GM18870 (cell line): ENCODE results near the gene ARID3B.

Source experiments
- ATAC-seq: cut with Tn5 transposase; IDR thresholded peaks from one replicate; pipeline ENCODE4 v1.9.1; 2021; ENCODE audit warnings: moderate library complexity; ENCODE audit not compliant: unreplicated experiment

ARID3B gene

DNA sequence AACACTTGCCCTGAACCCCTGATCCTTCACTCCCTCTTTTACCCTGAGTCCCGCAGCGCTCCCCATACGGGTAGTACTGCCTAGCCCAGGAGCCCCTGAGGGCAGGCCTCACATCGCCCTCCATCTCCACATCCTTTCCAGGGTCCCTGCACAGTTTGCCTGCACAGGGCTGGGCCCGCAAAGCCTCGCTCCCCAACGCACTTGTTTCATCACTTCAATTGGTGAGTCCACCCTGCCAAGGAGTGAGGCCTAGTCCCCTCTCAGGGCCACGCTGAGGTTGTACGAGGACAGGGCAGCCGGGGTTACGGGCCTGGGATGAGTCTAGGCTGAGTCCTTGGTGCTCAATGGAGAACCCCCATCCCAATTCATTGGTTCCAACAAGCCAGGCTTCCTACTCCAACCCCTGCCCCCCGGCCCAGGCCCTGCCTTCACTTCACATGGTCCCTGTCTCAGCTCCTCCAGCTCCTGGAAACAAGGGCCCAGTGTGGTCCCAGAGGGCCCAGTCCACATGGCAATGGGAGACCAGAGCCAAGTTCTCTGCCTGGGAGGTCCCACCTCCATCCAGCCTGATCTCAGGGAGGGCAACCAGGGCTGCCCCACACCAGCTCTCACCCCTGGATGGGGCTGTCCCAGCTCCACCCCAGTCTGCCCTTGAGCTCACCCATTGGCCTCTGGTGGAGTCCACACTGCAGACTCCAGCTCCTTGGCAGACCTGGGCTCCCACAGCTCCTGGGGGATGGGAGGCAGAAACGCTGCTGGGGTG, 62.2 kb downstream of the ARID3B start:
- no peak for ATAC-seq

DNA sequence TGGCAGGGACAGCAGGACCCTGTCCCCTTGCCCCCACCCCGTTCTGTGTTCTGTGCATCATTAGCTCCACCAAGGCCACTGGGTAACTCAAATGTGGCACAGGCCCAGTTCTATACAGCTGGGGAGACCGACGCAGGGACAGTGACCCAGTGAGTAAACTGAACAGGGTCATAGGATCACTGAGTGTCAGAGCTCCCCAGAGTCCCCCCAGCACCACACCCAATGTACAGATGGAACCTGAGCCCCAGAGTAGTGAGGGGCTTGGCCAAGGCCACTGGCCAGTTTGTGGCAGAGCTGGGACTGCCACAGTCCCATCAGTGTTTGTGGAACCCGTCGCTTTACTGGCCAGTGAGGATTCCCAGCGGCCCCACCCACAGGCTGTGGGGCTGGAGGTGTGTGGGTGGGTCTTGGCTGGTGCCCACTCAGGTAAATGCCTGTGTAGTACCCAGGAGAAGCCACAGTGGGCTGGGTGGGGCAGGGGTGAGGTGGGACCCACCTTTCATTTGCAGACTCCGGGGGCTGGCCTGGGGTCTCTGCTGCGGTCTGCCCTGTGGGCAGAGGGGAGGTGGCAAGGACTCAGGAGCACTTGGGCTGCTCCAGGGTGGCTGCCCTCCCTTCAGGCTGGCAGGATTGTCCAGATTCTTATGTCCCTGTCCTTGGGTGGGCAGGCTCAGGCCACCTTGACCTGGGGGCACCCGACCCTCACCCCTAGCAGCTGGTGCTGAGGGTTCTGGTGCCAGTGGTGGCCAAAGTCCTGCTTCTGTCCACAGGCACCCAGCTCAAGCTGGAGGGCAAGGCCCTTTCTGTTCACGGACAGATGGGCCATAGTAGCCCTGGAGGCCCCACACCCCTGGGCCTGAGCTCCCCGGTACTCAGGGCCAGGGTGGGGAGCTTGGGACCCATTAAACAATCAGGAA, 63.0 kb downstream of the ARID3B start:
- no peak for ATAC-seq

DNA sequence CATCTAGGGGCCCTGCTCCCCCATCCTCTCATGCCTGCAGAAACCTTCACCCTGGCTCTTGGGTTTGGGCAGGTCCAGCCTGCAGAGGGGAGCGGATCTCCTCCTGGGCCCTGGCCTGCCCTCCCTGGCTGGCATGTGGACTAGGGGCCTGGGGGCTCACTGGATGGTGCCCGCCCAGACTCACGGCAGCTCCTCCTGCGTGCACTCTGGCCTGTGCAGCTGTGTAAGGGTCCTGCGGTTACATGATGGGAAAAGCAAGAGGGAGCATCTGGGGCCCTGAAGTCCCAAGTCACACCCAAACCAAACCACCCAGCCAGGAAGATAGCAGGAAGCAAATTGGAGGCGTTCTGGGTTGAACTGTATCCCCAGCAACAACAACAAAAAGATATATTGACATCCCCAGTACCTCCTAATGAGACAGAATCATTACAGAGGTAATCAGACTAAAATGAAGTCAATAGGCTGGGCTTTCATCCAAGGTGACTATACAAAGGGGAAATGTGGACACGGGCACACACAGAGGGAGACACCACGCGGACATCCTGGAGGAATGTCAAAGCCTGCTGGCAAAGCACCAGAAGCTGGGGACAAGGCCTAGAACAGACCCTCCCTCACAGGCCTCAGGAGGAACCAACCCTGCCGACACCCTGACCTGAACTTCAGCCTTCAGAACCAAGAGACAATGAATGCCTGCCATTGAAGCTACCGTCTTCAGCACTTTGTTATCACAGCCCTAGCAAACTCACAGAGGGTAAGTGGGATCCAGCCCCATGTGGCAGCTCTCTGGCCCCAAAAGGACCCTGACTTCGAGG, 64.2 kb downstream of the ARID3B start:
- no peak for ATAC-seq

DNA sequence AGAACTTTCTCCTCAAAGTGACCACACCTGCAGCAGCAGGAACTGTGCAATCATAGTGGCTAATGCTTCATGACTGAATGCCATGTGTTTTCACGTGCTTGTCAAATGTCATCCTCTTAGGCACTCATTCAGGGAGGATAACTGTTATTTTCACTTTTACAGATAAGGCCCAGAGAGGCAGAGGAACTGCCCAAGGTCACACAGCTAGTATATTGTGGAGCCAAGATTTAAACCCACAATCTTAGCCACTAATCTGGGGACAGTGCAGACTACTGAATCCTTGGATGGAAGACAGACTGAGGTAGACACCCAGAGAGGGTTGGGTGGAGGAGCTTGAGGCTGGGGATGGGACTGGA, 64.8 kb downstream of the ARID3B start:
- ATAC-seq: no peak

DNA sequence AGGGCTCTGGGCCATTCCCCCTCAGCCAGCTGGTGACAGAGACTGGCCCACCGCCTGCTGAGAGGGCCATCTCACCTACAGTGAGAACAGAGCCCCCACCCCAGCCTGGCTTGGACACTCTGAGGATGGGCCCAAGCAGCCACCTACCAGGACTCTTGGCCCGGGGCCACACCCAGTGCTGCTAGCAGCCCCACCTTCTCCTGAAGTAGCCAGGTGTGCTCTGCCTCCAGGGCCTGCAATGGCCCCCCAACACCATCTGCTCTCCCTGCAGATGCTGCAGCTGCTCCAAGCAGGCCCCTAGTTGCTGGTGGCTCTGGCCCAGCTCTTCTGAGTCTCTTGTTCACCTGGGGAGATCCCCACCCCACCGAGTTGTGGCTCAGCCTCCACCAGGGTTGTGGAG, 67.8 kb downstream of the ARID3B start:
- no peak for ATAC-seq

DNA sequence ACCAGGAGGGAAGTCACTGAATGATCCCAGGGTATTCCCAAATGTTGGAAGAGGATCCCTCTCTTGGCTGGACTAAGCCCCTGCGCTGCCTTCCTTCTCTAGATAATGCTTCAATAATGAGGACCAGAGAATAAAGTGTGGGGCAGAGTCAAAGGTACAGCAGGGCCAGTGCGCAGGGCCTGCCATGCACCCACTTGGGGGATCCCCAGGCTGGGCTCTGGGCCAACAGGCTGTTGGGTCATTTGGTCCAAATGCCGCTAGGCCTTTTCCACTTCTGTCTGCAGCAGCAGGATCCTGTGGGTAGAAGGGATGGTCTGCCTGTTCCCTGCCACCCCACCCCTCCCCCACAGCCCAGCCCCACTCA, 68.9 kb downstream of the ARID3B start:
- ATAC-seq: no peak

DNA sequence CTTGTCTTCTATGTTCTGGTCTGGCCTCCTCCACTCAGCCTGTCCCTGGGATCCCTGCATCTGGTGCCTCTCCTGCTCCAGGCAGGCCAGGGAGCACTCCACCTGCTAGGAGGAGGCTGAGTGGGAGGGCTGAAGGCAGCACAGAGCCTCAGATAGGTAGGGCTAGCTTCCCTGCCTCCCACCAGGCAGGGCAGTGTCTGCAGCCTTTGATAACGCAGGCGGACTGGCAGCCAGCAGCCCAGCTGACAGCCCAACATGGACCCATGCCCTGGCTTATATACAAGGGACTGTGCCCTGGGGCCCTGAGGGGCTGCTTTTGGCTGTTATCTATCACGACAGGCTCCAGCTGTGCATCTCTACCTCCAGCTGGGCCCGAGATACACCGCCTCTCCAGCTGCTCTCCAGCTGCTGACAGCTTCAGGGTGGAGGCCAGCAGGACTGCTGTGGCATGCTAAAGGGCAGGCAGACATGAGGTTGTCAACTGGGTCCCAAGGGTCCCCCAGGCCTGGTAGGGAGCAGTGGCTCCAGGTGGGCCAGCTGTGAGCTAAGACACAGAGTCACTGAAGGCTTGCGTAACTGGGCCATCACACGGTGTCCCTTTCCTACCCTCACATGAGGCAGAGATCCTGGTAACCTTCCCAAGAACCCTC, 69.4 kb downstream of the ARID3B start:
- ATAC-seq: no peak

DNA sequence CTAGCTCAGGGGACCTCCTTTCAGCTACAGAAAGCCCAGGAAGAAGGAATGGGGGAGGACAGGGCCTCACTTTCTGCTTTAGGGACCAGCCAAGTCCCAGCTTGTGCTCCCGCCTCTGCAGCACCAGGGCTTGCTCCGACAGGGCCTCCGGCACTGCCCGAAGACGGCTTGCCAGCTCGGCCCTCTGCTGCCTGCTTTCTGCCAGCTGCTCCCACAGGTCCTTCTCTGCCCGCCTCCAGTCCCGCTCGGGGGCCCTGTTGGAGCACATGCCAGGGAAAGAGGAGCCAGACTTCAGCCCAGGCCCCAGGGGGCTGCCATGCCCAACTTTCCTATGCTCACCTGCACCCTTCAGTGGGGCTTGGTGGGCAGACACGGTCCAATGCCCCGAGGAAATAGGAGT, 70.3 kb downstream of the ARID3B start:
- ATAC-seq: no peak

DNA sequence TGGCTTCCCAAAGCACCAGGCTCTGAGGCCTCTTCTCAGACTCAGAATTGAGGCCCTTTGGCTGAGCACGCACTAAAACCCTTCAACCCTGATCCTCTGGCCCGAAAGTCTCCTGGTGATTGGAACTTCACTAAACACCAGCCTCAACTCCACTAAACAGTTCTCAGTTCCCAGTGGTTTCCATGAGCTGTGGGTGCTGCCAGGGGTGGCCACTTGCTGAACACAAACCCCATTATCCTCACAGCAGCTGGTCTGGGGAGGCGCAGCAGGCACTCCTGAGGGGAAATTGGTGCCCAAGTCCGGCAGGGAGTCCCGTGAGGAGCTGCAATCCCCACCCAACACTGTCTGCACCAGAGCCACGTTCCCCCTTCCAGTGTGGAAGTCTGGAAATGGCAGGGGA, 70.8 kb downstream of the ARID3B start:
- no peak for ATAC-seq

DNA sequence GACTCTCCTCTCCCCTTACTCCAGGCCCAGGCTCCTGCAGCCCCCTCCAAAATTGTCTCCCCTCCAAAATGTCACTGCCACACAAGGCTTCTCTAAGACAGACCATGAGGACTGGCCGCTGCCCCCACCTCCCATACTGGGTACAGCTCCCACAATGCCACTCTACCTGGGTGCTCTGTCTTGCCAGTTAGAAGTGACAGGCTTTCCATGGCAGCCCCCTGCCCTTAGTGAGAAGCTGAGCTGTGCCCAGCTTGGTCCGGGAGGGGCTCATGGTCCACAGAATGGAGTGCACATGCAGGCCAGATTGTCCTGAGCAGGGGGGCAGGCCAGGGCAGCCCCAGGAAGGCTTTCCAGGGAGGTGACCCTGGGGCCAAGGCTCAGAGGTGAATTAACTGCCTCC, 71.7 kb downstream of the ARID3B start:
- no peak for ATAC-seq

DNA sequence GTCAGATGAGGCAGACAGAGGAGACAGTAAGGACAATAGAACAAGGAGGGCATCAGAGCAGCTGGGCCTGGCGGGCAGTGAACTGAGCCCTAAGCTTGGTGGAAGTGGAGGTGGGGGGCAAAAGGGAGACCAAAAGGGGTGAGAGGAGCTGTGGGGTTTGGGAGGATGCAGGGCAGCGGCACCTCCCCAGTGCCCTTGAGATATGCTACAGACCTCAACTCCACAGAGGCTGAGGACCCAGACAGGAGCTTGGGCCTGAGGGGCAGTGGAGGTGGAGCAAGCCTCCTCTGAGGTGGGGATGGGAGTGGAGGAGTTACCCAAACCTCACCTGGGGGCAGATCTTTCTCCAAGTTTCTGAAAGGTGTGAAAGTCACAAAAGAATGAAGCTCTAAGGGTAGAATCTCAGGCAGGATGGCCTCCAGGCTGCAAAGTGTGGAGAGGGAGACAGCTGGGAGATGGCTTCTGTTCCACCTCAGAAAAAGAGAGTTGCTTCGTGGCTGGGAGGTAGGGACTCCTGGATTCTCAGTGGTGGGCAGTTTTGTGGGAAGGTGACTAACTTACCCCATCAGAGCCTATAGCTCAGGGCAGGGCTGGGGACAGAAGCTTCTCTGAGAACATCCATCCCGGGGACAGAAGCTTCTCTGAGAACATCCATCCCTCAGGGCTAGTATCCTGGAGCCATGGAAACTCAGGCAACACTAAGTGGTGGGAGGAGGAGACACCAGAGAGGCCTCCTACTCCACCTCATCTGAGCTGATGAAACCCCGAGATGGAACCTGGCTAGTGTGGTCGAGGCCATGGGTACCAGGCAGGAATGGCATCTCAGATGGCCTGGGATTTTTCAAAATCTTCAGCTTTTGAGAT, 72.3 kb downstream of the ARID3B start:
- ATAC-seq: no peak

DNA sequence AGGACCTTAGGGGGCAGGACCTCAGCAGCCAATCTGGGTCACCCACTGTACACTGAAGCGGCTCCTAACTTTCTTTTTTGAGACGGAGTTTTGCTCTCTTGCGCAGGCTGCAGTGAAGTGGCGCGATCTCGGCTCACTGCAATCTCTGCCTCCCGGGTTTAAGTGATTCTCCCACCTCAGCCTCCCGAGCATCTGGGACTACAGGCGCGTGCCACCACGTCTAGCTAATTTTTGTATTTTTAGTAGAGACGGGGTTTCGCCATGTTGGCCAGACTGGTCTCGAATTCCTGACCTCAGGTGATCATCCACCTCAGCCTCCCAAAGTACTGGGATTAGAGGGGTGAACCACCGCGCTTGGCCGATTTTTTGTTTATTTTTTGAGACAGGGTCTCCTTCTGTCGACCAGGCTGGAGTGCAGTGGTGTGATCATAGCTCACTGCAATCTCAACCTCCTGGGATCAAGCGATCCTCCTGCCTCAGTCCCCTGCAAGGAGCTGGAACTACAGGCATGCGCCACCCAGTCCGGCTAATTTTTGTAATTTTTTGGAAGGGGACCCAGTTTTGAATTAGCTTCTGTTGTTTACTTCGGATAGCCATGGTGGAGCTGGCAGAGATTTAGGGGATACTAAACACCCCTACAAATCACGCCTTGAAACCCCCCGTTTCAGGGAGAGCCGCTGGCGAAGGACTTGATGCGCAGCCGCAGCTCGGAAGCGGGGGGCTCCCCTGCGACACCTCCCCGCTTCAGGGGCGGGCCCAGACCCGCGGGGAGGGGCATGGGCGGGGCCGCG, 73.1 kb downstream of the ARID3B start:
- ATAC-seq: no peak

DNA sequence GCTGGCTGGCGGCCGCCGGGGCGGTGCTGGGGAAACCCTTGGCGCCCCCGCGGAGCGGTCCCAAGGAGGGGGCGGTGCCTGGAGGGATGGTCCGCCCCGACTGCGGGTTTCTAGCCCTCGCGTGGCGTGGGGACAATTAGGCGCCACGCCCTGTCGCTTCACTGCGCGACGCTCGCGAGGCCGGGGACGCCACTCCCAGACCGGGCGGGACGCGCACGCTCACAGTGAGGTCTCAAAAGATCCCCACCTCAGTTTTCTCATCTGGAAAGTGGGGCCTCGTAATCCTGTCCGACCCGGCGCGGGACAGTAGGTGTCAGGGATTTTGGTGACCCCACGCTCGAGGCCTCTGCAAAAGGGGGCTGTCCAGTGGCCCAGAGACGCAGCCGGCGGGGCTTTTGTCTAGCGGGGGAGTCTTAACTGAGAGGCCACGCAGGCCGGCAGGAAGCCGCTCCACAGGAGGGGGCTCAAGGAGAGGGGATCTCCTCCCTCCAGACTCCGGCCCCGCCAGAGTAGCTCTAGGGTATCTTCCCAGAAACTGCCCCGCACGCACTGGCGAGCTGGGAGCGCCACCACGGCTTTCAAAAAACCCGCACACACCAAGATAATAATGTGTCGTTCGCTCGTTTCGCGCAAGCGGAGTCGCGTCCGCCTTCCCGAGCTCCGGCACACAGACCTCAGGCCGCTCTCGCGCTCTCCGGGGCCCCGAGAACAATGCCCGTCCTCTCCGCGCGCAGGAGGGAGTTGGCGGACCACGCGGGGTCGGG, 73.9 kb downstream of the ARID3B start:
- peak; percentile 24 for ATAC-seq

DNA sequence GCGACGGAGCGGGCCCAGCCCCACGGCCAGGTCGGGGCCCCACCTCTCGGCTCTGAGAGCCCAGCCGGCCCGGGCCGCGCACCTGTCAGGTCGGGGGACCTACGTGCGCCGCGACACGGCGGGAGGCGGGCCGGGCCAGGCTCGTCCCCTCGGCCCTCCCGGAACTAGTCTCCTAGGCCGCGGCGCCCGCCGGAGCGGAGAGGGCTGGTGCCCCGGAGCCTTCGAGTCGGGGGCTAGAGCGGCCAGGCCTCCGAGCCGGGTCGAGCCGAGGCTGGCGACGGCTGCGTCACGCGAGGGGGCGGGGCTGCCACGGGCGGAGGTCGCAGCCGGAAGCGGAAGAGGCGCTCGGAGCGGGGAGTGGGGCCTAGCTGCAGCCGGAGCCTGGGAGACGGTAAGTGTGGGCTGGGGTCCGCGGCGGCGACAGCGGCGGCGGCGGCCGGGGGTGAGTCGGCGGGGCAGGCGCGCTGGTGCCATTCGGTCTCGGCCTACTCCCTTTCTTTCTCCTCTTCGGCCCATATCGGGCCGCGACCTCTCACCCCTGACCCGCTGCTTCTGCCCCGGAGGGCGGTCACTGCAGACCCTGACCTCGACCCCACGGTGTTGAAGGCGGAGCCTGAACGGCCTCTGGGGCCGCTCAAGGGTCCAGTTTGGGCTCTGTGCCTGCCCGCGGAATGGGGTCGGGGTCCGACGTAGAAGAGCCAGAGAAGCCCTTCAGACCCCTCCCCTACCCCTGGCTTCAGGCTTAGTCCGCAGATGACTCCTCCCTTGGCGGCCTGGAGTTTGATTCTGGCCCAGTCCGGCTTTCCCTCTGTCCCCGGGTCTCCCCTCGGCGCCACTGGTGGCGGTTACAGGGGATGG, 74.7 kb downstream of the ARID3B start, which contains the start of gene CLK3:
TSS of gene CLK3 (plus strand) at position 329 of the 858 bp plus-strand sequence. CDS start 3,361 bp downstream, outside the sequence.
- peak; percentile 53 for ATAC-seq

DNA sequence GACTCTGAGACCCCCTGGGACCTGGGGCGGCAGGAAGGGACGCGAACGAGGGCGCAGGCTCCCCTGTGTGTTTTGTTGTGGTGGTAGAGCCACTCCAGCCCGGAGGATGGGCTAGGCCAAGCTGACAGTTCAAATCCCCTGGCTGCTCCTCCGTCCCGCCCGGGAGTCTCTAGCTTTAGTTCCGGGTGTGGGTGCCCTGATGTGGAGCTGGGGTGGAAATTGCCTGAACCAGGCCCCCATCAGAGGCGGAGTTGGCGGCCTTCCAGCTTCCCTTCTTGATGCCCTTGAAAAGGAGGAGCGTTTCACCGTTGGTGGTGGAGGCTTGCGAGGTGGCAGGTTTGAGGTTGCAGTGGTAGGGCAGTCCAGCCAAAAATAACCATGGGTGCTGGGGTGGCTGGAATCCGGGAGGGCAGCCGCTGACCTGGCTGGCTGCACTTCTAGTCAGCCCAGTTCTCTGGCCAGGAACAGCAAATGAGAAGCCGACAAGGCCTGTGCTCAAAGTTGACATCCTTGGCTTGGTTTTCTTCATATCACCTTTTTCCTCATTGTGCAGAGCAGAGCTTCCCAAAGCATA, 75.4 kb downstream of the ARID3B start:
- no peak for ATAC-seq

DNA sequence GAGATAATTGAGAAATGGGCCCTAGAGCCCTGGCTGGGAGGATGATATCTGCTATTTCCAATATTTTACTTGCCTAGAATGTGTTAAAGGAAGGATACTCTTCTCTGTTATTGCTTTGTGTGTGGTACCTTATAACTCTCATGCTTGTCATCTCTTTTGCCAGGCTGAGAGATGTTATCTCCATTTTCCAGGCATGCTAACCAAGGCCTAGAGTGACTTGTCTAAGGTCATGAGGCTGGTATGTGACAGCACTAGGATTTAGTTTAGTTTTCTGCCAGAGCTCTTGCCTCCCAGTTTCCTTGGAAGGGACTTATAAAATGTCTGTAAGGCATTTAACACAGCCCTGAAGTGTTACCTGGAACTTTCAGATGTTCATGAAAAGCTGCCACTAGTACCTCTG, 76.0 kb downstream of the ARID3B start:
- ATAC-seq: no peak
